Hepatic stellate cell (primary cell): ENCODE results near the gene TMBIM4.

ENCODE experiments used
- DNase-seq: peaks from one replicate; pipeline ENCODE4 v3.0.0; 2011; ENCODE audit warnings: low spot score

TMBIM4 gene

DNA sequence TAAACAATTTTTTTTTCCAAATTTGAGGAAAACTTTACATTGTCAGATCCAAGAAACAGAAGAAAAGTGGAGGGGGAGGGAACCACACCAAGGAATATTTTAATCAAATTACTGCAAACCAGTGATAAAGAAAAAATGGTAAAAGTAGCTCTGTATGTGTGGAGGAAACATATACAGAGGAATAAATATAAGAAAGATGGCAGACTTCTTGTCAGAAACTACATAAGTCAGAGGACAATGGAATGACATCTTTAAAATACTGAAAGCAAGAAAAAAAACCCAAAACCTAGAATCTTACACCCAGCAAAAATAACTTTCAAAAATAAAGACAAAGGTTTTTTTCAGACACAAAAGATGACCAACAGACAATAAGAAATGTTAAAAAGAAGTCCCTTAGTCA lies 29.1 kb downstream of the TMBIM4 start:
- DNase-seq = no peak

DNA sequence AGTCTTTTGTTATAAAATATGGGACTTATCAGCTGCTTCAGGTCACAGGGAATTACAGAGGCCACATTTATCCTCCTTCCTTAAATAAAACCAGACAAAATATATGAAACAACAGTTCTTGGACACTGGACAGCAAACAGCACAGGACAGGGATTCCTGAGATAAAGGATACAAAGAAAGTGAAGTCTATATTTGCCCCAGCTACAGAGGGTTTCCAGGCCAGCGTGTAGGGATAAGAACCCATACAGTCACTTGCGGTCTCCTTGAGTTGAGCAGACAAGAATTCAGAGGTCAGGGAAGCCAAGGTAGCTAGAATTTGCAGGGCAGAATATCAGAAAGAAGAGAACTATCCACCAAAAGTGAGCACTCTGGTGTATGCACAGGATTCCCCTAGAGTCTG lies 30.5 kb downstream of the TMBIM4 start:
- no peak for DNase-seq

DNA sequence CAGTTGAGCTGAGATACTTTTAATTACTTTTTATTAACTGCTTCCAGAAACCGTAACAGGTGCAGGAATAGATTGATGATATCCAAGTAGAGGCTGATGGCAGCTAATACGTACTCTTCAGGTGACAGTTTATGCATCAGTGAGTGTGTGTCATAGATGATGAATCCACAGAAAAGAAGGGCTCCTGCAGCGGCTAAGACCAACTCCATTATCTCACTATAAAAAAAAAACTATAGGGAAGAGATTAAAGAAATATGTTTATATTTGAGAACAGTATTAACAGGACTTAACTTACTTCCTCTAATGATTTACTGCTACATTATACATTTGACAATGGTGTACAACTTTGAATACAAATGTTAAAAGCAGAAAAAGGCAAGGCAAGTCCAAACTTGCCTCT lies 31.9 kb downstream of the TMBIM4 start:
- no peak for DNase-seq

DNA sequence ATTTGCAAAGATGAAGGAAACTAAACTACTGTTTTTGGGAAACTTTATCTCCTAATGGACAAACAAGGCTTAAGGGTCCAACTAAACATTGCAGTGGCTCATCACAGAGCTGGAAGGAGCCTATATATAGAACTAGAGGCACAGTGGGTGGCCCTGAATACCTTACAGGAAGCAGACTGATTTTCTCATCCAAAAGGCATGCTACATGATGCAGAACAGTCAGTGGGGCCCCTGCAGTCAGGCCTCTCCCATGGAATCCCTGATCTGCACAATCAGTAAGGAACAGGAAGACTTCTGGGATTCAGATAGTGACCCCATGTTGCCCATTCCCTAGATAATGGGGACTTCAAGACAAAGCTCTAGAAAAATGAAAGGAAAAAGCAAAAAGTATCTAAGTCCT lies 37.4 kb downstream of the TMBIM4 start:
- peak; percentile 66 for DNase-seq

DNA sequence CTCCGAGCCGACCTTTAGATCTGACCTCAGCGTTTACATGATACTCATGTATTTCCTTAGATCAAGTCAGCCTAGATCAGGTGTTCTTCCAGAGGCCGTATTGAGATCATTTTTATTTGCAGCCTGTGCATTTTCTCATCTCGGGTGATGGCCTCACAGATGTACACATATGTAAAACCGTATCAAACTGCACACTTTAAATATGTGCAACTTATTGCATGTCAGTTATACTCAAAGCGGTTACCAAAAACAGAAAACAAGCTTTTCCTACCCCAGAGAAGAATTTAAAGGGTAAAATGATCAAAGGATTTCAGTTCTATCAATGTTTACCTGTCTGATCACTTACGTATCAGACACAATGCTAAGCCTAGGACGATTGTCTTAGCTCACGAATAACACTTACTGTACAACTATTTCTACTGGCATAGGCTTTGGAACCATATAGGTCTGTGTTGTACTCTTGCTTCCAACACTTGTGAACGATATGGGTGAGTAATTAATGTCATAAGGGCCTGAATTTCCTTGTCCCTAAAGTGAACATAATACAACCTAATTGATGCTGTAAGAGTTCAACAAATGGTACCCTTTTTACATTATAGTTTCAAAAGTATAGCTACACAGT lies 38.6 kb downstream of the TMBIM4 start:
- DNase-seq = no peak

DNA sequence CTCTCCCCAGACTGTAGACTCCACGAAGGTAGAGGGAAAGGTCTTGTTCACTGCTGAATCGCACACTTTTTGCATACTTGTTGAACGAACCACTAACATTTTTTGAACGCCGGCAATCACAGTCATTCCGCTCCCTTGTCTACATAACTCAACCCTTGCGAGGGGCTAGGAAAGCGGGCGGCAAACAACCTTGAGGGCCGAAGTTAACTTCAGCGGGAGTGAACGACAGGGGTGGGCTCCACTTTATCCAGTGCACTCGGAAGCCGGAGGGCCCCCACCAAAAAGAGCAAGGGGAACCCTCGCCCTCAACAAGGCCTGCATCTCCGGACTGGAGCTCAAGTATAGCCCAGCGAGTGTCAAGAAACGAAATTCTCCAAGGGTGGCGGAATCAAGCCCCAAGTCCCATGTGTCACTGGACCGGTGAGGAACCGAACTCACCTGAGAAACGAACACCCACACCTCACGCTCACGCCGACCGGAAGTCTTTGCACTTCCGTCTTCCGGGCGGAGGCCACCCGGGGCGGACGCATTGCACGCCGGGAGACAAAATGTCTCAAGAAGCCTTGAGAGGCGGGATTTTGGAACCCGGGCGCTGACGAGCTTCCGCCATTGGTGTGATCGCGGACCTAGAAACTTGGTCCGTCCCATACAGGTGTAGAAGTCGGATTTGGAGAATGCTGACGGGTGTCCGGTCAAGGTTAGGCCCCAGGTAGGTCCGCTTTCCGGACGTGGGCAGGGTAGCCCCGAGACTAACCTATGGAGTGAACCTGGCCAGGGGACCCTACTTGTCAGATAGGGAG lies 39.3 kb downstream of the TMBIM4 start, which contains the start of gene LLPH:
LLPH (minus strand) TSS at position 484 of the 800 bp plus-strand sequence. CDS start 1,644 bp downstream, outside the sequence.
- peak; percentile 85 for DNase-seq

DNA sequence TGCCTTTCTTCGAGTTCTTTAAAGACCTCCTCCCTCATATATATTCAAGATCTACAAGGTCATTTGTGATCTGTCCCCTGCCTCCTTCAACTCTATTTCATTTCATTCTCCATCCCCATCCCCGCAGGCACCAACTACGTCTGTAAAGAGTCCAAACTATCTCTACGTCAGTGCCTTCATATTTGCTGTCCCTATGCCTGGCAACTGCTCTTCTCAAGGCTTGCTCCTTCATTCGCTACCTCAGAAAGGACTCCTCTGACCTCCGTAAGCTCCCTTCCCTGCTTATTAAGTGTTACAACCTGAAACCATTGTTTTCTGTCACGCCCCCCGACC lies 39.9 kb downstream of the TMBIM4 start:
- peak; percentile 22 for DNase-seq

DNA sequence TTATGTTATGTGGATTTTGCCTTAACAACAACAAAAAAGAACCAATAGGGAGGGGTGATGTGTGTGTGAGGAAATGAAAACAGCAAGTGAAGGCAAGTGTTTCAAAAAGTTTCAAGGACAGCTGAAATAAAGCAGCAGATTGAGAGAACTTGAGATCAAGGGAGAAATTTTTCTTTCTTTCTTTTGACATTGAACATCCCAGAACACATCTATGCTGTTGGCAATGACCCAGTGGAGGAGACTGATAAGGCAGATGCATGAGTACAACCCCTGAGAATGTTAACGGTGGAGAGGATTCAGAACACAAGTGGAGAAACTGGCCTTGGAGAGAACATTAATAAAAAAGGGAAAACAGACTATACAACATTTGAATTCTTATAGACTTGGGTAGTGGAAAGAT lies 42.1 kb downstream of the TMBIM4 start:
- DNase-seq = no peak

DNA sequence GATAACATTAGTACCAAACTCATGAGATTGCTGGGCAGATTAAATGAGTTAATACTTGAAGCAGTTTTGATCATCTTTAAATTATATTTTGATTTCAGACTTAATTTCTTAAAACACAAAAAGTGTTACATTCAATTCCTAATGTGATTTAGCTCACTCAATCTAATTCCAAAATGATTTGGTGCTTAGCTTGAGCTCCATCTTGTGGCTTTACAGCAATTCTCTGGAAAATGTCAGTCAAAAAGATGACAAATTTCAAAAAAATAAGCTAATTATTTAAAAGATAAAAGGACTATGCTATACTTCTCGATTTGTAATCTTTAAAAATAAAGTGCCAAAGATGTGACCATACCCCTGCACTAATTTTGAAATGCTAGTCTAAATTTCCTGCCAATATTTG lies 49.3 kb downstream of the TMBIM4 start:
- no peak for DNase-seq

DNA sequence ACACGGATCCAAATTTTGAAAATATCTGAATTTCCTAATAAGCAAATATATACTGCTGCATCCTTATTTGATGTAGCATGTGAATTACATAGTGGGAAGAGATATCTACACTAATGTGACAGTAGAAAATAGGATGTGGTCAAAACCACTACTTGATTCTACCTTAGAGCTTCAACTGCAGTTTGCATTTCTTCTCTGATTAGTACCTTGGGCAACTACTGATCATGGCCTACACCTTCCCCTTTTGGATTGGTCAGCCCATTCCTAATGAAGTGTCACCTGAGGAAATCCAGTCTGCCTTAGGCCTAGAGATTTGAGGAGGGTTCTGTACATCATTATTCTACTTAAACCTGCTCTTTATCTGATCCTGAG lies 49.9 kb downstream of the TMBIM4 start:
- DNase-seq = no peak

DNA sequence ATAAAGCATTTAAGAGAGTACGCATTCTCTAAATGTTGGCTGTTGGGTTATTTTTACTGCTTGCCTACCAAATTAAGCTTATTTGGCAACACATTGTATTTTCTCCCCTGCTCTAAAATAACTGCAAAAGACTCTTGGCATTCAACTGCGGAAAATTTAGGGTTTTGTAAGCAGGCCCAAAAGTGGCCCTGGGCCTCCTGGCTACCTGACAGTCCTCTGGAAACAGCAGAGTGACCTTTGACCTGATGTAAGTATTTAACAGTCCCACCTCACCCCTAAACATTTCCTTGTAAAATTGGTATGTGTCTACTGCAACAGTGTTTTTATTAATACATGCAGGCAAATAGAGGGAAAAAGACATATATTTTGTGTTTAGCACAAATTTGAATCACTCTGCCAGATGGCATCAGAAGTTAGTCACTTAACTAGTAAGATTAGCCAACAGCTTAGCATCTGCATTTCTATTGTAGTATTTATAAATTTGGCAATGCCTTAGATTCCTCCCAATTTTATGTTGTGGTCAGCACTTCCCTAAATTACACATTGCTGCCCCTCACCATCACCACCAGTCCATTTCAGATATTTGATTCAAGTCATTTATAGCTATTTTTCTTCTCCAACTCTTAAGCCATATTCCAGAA lies 50.4 kb downstream of the TMBIM4 start:
- DNase-seq = no peak

DNA sequence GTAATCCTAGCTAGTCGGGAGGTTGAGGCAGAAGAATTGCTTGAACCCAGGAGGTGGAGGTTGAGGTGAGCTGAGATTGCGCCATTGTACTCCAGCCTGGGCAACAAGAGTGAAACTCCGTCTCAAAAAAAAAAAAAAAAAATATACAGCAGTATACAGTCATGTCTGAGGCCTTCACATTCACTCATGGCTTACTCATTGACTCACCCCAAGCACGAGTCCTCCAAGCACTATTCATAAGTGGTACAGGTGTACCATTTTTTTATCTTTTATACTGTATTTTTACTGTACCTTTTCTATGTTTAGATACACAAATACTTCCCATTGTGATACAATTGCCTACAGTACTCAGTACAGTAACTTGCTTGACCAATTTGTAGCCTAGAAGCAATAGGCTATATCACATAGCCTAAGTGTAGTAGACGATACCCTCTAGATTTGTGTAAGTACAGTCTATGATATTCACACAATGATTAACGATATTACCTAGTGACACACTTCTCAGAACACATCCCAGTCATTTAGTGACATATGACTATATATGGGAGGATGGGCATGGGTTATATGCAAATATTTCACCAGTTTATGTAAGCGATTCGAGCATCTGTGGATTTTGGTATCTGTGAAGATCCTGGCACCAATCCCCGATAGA lies 51.4 kb downstream of the TMBIM4 start:
- no peak for DNase-seq

DNA sequence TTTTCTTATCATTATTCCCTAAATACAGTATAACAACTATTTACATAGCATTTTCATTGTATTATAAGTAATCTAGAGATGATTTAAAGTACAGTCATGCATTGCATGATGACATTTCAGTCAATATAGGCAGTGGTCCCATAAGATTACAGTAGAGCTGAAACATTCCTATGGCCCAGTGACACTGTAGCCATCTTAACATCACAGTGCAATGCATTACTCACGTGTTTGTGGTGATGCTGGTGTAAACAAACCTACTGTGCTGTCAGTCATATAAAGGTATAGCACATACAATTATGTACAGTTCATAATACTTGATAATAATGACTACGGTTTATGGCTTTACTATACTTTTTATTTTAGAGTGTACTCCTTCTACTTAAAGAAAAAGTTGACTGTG lies 52.6 kb downstream of the TMBIM4 start:
- no peak for DNase-seq

DNA sequence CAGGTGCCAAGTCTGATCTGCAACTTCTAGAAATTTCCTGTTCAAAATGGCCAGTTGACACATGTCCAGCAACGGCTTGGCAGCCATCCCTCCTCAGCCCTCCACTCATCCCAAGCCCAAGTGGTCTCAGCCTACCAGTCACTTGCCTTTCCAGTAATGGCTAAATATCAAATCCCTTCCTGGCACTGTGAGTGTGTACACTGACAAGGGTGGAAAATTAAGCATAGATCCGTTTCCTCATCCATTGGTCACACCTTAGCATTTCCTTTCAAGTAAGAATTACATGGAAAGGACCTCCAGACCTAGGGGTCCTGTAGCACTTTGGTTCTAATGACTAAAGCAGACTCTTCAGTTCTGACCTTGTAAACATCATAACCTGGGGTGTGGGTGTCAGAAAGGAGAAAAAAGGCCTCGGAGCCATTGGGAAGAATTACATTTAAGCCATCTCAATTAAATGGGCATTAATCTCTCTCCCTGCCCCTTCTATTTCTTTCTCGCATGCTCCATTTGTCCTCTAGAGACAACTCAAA lies 54.7 kb downstream of the TMBIM4 start:
- no peak for DNase-seq

DNA sequence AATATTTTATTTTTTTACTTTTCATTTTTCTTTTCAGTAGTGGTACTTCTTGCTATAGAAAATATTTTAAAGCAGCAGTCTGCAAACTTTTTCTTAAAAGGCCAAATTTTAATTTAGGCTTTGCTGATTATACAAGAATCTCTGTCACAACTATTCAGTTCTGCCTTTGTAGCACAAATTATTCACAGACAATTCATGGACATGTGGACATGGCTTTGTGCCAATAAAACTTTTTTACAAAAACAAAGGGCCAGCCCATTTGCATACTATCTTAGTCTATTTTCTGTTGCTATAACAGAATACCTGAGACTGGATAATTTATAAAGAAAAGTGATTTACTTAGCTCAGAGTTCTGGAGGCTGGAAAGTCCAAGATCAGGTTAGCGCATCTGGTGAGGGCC lies 56.3 kb downstream of the TMBIM4 start:
- DNase-seq = no peak

DNA sequence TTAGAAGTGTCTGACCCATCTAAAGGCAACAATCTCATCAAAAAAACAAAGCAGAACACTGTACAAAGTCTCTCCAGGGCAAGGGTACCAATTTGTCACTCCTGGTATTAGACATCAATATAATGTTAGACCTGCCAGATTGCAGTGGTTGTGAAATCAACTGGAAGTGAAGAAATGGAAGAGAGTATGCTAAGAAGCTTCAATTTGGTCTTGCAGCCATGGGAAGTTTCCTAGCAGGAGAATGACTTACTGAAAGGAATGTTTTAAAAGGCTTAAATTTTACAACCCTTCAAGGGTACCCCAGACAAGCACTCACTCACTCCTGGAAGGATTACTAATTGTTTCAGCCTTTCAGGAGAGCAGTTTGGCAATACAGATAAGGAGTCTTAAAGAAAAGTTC lies 58.2 kb downstream of the TMBIM4 start:
- DNase-seq = no peak

DNA sequence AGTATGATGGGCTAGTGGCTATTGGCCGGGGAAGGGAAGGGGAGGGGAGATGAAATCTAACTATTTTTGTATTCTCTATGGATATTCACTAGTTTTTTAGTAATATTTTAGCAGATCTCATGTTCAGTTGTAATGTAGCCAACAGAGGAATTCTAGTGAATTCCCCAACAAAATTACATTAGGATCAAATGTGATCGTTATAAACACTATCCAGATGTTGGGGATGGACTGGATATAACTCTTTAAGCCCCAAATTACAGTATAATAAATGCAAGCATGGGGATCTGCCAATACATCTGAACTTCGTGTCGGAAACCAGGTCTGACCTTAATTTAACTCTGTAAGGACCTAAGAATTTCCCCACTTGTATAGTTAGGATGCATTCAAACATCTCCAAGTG lies 60.7 kb downstream of the TMBIM4 start:
- DNase-seq = no peak

DNA sequence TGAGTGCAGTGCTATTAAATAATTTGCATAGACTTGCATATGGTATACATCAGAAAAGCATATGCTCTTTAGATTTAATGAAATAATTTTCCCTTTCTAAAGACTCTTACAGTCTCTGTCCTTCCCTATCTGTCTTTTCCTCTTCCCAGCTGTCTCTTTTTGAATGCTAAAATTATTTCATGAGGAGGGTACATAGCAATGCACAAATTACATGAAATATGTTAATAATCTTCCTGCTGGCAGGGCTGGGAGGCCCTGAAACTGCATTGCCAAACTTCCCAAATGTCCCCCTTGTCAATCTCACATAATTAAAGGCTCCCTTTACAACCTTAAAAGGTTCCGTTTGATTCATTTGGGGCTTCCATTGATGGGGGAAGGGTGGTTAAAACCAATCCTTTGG lies 61.4 kb downstream of the TMBIM4 start:
- DNase-seq = no peak

DNA sequence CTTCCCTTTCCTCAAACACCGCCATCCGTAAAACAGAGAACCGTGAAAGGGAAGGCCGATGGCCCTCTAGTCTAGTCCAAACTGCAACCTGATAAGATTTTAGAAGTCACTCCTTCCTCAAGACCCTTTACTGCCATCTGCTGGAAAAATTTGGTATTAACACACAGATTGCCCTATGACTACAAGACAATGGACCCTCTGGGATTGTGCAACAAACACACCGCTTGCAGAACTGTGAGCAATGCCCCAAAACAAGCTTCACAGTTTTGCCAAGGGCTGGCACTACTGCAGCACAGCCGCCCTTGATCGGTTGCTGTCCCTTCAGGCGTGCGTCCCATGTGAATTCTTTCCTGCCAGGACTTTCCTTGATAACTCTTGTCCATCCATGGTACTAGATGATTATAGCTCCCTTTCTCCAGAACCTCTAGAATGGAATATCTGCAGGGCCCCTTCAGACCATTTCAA lies 62.3 kb downstream of the TMBIM4 start:
- DNase-seq = peak; percentile 59

DNA sequence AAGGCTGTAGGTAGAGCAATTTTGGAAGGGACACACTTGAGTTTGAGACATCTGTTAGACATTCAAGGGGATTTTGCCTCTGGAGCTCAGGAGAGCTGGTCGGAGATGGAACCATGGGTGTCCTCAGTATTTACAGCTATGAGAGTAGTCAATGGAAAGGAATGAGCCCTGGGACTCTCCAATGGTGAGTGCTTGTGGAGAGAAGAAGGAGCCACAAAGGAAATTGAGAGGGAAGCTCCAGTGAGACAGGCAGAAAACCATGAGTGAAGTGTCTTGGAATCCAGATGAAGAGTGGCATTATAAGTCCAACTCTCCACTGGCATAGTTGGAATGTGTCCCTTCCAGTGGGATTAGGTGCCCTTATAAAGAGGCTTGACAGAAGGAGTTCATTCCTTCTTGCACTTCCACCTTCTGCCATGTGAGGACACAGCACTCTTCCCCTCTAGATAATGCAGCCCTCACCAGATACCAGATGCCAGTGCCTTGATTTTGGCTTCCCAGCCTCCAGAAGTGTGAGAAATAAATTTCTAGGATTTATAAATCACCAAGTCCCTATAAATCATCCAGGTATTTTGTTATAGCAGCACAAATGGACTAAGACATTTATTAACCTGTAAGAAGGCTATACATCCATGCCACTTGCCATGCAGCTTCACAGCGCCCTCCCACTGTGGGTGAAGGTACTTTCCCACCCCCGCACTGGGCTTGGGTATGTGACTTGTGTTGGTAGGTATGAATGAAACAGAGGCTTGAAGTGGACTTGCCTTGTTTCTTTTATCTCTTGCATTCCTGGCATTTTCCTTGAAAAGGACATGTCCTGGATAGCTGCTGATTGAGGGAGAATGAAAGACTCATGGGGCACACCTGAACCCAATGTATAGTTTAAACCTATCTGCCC lies 66.5 kb downstream of the TMBIM4 start:
- DNase-seq = no peak

DNA sequence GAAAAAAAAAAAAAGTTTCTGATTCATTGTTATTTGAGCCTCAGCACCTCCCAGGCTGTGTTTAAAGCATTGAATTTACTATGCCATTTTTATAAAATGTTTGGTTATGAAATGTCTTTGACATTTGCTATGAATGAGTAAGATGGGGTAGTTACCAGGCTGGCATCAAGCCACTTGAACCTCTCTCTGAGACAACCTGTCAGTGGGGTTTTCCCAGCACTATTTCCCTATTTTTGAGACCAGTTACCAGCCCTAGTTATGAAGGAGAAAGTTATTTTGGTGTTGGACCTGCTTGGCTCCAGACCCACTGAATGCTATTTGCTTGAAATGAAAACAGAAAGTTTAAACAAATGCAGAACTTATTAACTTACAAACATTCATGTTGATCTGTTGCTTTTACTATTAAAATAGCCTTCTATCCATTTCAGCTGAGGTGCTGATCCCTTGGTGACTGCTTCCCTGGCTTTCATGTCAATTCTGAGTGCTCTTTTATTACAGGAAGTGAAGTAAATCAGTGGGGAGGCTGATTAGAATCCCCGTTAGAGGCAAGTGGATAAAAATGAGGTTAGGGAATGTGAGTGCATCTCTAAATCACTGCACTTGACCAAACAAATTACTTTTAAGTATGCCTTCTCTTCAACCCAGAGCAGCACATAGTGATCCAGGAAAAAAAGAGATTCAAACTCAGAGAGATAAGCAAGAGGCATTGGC lies 77.1 kb downstream of the TMBIM4 start:
- DNase-seq = no peak
